Urinary bladder (tissue), 4 donors: Measurements from ENCODE around the gene VSTM4. TPM values are rescaled to one million over a fixed set of nuclear protein-coding genes. Genes with fewer than 3 reads are reported as not detected.

ENCODE experiments used
- DNase-seq: peaks from one replicate; pipeline ENCODE4 v3.0.0-alpha.2; 2015; ENCODE audit errors: extremely low spot score
- H3K27ac ChIP-seq: one replicate; pipeline ENCODE4 v1.5.1; 2013; ENCODE audit warnings: low read depth, mild to moderate bottlenecking, moderate library complexity
- H3K36me3 ChIP-seq: one replicate; pipeline ENCODE4 v1.6.1; 2013; ENCODE audit warnings: mild to moderate bottlenecking, moderate library complexity; ENCODE audit not compliant: insufficient read depth
- H3K4me1 ChIP-seq: one replicate; pipeline ENCODE4 v1.6.1; 2013; ENCODE audit warnings: mild to moderate bottlenecking, moderate library complexity; ENCODE audit not compliant: insufficient read depth
- H3K4me3 ChIP-seq: one replicate; pipeline ENCODE4 v1.5.1; 2013; ENCODE audit warnings: low read depth, low read length
- WGBS: extraction: QIAGEN DNeasy Blood & Tissue Kit; methylation state at CpG from one replicate; pipeline ENCODE4 v1.1.7; 2013; 5-methylcytosine and 5-hydroxymethylcytosine counted together
- polyA plus RNA-seq: library from polyadenylated mRNA; stranded (reverse); fragments of 200-250 nt; gene quantifications from one replicate; pipeline ENCODE4 v1.2.3, GENCODE V29; 2013
- total RNA-seq: library from RNA; depleted of rRNA; stranded (reverse); fragments of >200 nt; gene quantifications from one replicate; pipeline ENCODE4 v1.2.3, GENCODE V29; 2014
- donor health status: healthy with polysubstance abuse.
- donor health status: healthy.

Gene VSTM4
- total and polyA plus RNA-seq, 2 donors, result 18.7 to 60.2 TPM

DNA sequence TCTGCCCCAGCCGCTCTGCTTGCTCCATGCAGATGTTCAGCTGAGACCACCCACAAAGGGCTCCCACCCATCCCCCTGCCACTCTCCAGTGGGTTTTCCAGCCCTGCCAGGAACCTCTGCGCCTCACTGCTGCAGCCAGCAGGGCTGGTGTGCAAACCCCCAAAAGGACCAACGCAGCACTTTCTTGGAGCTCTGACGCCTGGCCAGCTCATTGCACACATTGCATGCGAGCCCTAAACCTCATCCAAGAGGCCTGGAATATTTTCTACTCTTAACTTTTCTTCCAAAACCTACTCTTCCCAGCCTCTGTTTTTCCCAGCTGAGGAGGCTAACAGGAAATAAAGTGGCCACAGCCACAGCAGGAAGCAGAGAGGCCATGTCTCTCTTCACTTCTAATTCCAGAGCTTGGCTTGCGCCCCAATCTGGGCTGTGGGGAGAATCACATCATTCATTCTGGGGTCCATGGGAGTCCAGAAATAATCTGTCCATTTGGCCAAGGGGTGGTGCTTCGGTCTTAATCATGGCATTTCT is 23.1 kb upstream of the VSTM4 start:
- peak overlapping the region; percentile 67 for H3K27ac ChIP-seq
- no peak for DNase-seq
- 73% methylated on average over 7 of the region's 7 CpGs for WGBS
- peaks cover 4% of the 10 kb centered on the region for H3K4me1 ChIP-seq
- H3K36me3 ChIP-seq, result no peaks in the 10 kb centered on the region
- H3K4me3 ChIP-seq, result no peak overlapping the region

DNA sequence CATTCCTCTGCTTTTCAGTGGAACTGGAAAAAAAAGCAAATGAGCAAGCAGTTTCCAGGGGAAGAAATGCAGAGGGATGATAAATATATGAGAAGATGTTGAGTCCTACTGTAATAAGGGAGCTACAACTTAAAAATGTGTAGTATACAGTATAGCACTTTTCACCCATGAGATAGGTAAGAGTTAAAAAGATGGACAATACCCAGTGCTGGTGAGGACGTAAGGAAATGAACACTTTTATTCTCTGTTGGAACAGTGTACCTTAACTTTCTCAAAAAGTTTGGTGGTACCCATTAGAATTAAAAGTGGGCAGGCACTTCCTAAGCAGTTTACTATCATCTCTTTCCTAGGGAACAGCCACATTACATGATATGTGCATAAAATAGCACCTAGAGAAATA is 21.2 kb upstream of the VSTM4 start:
- Histone ChIP-seq H3K27ac (no peak overlapping the region), H3K36me3 (no peaks in the 10 kb centered on the region), H3K4me3 (no peak overlapping the region), H3K4me1 (peaks cover 4% of the 10 kb centered on the region)
- WGBS, result 64% methylated on average over 1 of the region's 1 CpG
- DNase-seq, result no peak

GRCh38 chr10:49135575-49136313 is 20.4 kb upstream of the VSTM4 start:
- no peak for DNase-seq
- Histone ChIP-seq H3K4me1 (peaks cover 4% of the 10 kb centered on the region), H3K27ac (no peak overlapping the region), H3K4me3 (no peak overlapping the region), H3K36me3 (no peaks in the 10 kb centered on the region)
- 56% methylated on average over 9 of the region's 9 CpGs for WGBS

GRCh38 chr10:49134327-49134726 is 19.0 kb upstream of the VSTM4 start:
- 73% methylated on average over 3 of the region's 3 CpGs for WGBS
- peaks cover 2% of the 10 kb centered on the region for H3K4me1 ChIP-seq
- H3K27ac ChIP-seq, result no peak overlapping the region
- no peak overlapping the region for H3K4me3 ChIP-seq
- no peak for DNase-seq
- no peaks in the 10 kb centered on the region for H3K36me3 ChIP-seq

DNA sequence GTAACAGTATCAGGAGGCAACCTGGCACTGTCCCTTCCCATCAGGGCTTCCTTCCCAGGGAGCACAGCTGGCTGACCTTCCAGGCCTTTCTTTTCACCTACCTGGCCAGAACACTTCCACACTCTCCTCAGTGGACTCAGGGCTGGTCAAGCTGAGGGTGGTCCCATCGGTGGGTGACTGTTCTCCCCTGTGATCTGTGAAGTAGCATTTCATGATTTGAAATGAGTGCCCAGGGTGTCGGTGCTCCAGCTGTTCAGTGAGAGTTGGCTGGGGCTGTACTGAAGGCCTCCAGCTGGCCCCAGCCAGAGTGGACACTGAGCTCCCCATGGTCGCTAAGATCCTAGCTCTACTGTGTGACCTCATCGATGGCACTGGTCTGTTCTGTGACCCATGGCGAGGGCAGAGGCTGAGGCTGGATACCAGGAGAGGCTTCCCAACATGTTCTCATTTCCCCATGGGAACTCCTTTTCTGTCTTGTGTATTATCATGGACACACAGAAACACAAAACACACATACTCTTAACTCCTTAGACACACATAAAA is 18.5 kb upstream of the VSTM4 start, which contains the start of gene FAM170B:
Gene FAM170B (minus strand): TSS at position 316 of the 543 bp plus-strand sequence. CDS start 103 bp downstream, at position 213.
- no peak within 1 kb of the TSS for H3K4me3 ChIP-seq
- 71% methylated on average over 5 of the region's 5 CpGs for WGBS
- H3K27ac ChIP-seq, result no peak within 1 kb of the TSS
- no peaks in the 10 kb centered on the region for H3K36me3 ChIP-seq
- DNase-seq, result no peak
- H3K4me1 ChIP-seq, result peaks cover 2% of the 10 kb centered on the region

DNA sequence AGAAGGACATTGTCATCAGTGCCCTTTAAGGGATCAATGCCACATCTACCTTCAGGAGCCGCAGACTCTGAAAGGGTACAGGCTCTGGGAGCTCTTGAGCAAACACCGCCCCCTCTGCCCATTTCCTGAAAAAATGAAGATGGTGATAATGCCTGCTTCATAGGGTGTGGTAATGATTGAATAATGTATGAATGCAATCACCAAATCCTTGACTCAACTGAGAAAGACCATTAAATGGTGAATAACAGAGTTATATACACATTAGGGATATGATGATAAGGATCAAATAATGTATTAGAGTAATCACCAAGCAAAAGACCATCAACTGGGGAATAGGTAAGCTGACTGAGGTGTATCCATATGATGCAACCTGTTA is 17.0 kb upstream of the VSTM4 start:
- 93% methylated on average over 2 of the region's 2 CpGs for WGBS
- DNase-seq, result no peak
- H3K4me3 ChIP-seq, result no peak overlapping the region
- no peaks in the 10 kb centered on the region for H3K4me1 ChIP-seq
- H3K36me3 ChIP-seq, result no peaks in the 10 kb centered on the region
- H3K27ac ChIP-seq, result no peak overlapping the region

GRCh38 chr10:49131507-49132361 is 16.4 kb upstream of the VSTM4 start:
- Histone ChIP-seq H3K4me1 (no peaks in the 10 kb centered on the region), H3K36me3 (no peaks in the 10 kb centered on the region), H3K4me3 (no peak overlapping the region), H3K27ac (no peak overlapping the region)
- 84% methylated on average over 37 of the region's 37 CpGs for WGBS
- DNase-seq, result no peak

DNA sequence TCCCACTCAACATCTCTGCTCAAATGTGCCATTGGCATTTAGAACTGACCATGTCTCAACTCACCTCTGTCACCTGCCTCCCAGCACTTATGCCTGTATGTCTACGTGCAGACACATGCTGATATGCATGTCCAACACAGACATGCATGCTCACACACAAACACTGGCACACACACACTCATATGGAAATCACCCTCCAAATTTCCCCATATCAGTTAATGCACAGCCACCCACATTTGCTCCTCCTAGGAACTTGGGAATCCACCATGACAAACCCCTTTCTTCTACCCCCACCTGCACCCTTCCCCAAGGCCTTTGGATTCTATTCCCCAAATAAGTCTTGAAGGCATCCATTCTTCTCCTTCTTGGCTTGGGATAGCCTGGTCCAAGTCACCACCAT is 14.1 kb upstream of the VSTM4 start:
- Histone ChIP-seq H3K4me1 (no peaks in the 10 kb centered on the region), H3K4me3 (no peak overlapping the region), H3K36me3 (no peaks in the 10 kb centered on the region), H3K27ac (no peak overlapping the region)
- DNase-seq, result no peak
- WGBS, result 93% methylated on average over 1 of the region's 1 CpG

DNA sequence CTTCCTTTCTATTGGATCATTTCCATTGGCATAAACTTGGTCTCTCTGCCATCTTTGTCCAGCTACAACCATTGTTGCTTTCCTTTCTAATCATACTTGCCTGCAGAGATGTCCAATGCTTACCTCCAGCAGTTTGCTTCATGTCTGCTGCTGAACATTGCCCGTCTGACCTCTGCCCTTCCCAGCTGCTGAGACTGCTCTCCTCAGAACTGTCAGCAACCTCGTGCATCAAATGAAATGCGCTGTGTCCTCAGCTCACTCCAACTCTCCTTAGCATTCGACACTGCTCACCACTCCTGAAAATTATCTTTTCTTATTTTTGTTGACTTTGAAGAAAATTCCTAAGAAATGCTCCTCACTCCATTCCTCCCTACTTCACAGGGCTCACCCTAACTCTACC is 13.5 kb upstream of the VSTM4 start:
- no peak for DNase-seq
- 84% methylated on average over 4 of the region's 4 CpGs for whole genome bisulfite sequencing
- Histone ChIP-seq H3K4me3 (no peak overlapping the region), H3K36me3 (no peaks in the 10 kb centered on the region), H3K27ac (no peak overlapping the region), H3K4me1 (no peaks in the 10 kb centered on the region)

DNA sequence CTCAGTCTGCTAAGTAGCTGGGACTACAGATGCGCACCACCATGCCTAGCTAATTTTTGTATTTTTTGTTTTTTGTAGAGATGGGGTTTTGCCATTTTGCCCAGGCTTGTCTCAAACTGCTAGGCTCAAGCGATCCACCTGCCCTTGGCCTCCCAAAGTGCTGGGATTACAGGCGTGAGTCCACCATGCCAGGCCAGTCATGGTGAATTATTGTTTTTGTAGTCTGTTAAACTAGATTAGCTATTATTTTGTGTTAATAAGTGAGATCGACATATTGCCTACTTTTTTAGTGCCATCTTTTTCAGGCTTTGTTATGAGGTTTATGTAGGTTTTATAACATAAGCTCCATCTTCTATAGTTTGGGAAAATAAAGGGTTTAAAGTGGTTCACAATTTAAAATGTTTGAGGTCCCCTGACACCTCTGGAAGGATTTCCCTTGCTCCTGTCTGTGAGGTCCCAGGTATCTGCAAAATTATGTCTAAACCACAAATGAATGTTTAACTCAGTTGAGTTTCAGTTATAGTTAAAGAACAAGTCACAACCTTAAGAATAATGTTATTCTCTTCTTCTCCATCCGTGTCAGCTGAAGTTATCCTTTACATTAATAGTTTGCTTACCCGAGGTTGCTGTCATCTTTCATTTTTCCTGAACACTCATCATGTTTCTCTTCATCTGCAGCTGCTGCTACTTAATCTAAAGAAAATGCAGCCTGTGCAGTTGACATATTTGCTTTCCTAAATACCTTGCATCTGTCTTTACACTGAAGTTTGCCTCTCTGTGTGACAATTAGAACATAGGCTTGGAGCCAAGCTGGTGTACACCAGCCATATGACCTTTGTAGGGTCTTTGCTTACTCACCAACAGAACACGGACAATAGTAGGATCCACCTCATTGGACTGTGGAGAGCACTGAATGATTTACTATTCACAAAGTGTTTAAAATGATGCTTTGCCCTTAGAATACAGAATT is 8.9 kb upstream of the VSTM4 start:
- Histone ChIP-seq H3K27ac (no peak overlapping the region), H3K4me3 (no peak overlapping the region), H3K4me1 (no peaks in the 10 kb centered on the region), H3K36me3 (no peaks in the 10 kb centered on the region)
- no peak for DNase-seq
- 86% methylated on average over 7 of the region's 7 CpGs for WGBS

- no peaks in the 10 kb centered on the region for H3K4me1 ChIP-seq
- DNase-seq, result no peak
- H3K4me3 ChIP-seq, result no peak overlapping the region
- WGBS, result 80% methylated on average over 3 of the region's 3 CpGs
- no peaks in the 10 kb centered on the region for H3K36me3 ChIP-seq
- no peak overlapping the region for H3K27ac ChIP-seq
Observed at GRCh38 chr10:49120911-49121310, 5.6 kb upstream of the VSTM4 start.

GRCh38 chr10:49119746-49120145 is 4.4 kb upstream of the VSTM4 start:
- H3K4me3 ChIP-seq, result no peak overlapping the region
- 56% methylated on average over 3 of the region's 3 CpGs for WGBS
- no peak overlapping the region for H3K27ac ChIP-seq
- H3K4me1 ChIP-seq, result no peaks in the 10 kb centered on the region
- DNase-seq, result no peak
- no peaks in the 10 kb centered on the region for H3K36me3 ChIP-seq
